Activated B cell treated with CpG ODN at 0.5 μM for 24 hours (primary cell): Measurements from ENCODE around the gene PRKN. TPM values are rescaled to one million over a fixed set of nuclear protein-coding genes. Genes with fewer than 3 reads are reported as not detected.

Source experiments
- ATAC-seq: fragments of 200-7000 bp; cut with Tn5 transposase; one replicate; pipeline ENCODE4 v1.10.0; 2021; ENCODE audit warnings: low read depth, mild to moderate bottlenecking, moderate library complexity
- CTCF ChIA-PET: fragments of 350-600 bp; sonication (Branson Sonifier 250); formaldehyde crosslinking; loops from one replicate; lab custom pipeline; 2021; ENCODE audit warnings: antibody characterized with exemption; lab: Charles Lee
- POLR2A ChIA-PET: fragments of 350-600 bp; sonication (Branson Sonifier 250); formaldehyde crosslinking; loops from one replicate; lab custom pipeline; 2021; ENCODE audit warnings: antibody characterized with exemption; lab: Charles Lee
- DNase-seq: peaks from one replicate; pipeline ENCODE4 v3.0.0; 2022
- H3K27ac Mint-ChIP-seq: one replicate; pipeline ENCODE4 v1.8.0; 2020; ENCODE audit warnings: mixed read lengths
- H3K27me3 Mint-ChIP-seq: one replicate; pipeline ENCODE4 v1.8.0; 2021; ENCODE audit warnings: mixed read lengths
- H3K36me3 Mint-ChIP-seq: one replicate; pipeline ENCODE4 v1.8.0; 2021; ENCODE audit warnings: low read depth, mixed read lengths
- H3K4me1 Mint-ChIP-seq: one replicate; pipeline ENCODE4 v1.8.0; 2021; ENCODE audit warnings: mixed read lengths
- H3K4me3 Mint-ChIP-seq: one replicate; pipeline ENCODE4 v1.8.0; 2020; ENCODE audit warnings: mild to moderate bottlenecking, mixed read lengths
- H3K9me3 Mint-ChIP-seq: one replicate; pipeline ENCODE4 v1.8.0; 2020; ENCODE audit warnings: mixed read lengths
- CTCF ChIP-seq: fragments of 200-600 bp; IDR thresholded peaks from one replicate; pipeline ENCODE4 v1.8.0; 2022; ENCODE audit warnings: antibody characterized with exemption, mild to moderate bottlenecking
- intact Hi-C: fragments of 100-400 bp; cut with micrococcal nuclease; formaldehyde crosslinking; loops from one replicate; pipeline ENCODE4 v1.15.1; 2024
- total RNA-seq: library from RNA; stranded (reverse); gene quantifications from 2 replicates; pipeline ENCODE4 v1.2.3, GENCODE V29; 2022

The PRKN gene
- total RNA-seq, 1 donor from 2014 or later, result 2.3 TPM

- Mint-ChIP-seq H3K36me3 (no peaks in the 10 kb centered on the region), H3K27me3 (no peaks in the 10 kb centered on the region), H3K4me1 (no peaks in the 10 kb centered on the region), H3K4me3 (no peak overlapping the region), H3K9me3 (peaks cover 4% of the 10 kb centered on the region), H3K27ac (no peak overlapping the region)
- no peak for TF ChIP-seq CTCF
- intact Hi-C loops, result no loop called here
- ChIA-PET CTCF (no interaction called here), POLR2A (no interaction called here)
- no peak for ATAC-seq
- no peak for DNase-seq
Observed at GRCh38 chr6:162625846-162626540, 101.6 kb downstream of the PRKN start.

DNA sequence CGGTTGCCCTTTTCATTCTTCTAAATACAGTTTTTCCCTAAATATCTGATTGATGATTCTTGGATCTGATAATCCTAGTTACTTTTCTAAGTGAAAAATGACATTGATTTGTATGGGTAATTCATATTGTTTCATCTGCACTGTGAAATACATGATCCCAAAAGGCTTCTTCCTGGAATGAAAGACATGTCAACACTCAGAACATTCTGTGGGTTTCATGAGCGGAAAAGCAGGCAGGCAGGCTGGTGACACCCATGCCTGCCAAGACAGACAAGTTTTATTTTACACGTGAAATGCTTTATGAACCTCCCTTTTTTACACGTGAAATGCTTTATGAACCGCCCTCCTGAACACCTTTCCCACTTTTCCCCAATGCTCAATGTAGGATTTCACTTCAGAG lies 105.0 kb downstream of the PRKN start:
- no peaks in the 10 kb centered on the region for H3K27me3 Mint-ChIP-seq
- H3K4me3 Mint-ChIP-seq, result no peak overlapping the region
- CTCF ChIA-PET, result no interaction called here
- no peak overlapping the region for H3K27ac Mint-ChIP-seq
- TF ChIP-seq CTCF, result no peak
- H3K4me1 Mint-ChIP-seq, result no peaks in the 10 kb centered on the region
- intact Hi-C loops, result no loop called here
- no peak for ATAC-seq
- POLR2A ChIA-PET, result no interaction called here
- DNase-seq, result no peak
- H3K36me3 Mint-ChIP-seq, result no peaks in the 10 kb centered on the region
- H3K9me3 Mint-ChIP-seq, result no peaks in the 10 kb centered on the region

GRCh38 chr6:162621246-162621645 lies 106.3 kb downstream of the PRKN start:
- Mint-ChIP-seq H3K9me3 (no peaks in the 10 kb centered on the region), H3K27ac (no peak overlapping the region), H3K36me3 (no peaks in the 10 kb centered on the region), H3K4me3 (no peak overlapping the region), H3K27me3 (no peaks in the 10 kb centered on the region), H3K4me1 (no peaks in the 10 kb centered on the region)
- intact Hi-C loops, result no loop called here
- ChIA-PET POLR2A (no interaction called here), CTCF (no interaction called here)
- no peak for TF ChIP-seq CTCF
- no peak for ATAC-seq
- DNase-seq, result no peak

DNA sequence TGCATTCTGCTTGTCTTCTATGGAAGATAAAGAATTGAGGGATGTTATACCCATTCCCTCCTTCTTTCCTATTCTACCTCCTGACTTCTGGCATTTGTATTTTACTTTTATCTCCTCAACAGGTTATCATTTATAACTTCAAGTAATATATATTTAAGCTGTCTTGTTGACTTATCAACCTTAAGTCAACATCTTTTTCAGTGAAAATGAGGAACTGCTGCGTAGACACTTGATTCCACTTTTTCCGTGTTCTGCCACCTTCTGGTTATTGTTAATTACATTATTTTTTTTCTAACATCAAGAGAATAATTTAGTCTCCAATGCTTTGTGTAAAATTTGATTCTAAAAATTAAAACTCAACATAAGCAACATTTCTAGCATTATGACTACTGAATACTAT lies 107.5 kb downstream of the PRKN start:
- Mint-ChIP-seq H3K4me1 (no peaks in the 10 kb centered on the region), H3K27ac (no peak overlapping the region), H3K36me3 (no peaks in the 10 kb centered on the region), H3K27me3 (no peaks in the 10 kb centered on the region), H3K4me3 (no peak overlapping the region), H3K9me3 (no peaks in the 10 kb centered on the region)
- ATAC-seq, result no peak
- no peak for DNase-seq
- ChIA-PET POLR2A (no interaction called here), CTCF (no interaction called here)
- no peak for TF ChIP-seq CTCF
- intact Hi-C loops, result no loop called here

DNA sequence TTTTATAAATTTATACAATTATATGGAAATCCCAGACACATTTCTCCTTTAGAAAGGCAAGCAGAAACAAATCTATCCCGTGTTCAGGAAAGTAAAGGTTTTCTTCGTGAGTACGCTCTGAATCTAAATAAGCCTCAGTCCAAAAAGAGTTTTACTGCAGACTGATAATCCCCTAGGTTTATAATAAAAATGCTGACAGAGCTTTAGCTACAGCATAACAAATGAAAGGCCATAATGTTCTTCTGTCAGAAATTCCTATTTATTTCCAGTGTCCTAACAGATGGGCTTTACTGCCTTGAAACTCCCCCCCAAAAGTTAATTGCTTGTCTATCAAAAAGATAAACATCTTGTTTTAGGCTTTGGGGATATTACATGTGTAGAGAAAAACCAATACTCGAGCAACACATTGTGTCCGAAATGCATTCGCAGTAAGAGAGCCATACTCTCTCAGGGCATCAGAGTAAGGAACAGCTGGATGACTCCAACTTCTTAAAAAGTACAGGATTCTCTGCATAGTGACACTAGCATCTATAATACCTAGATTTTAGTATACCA lies 109.0 kb downstream of the PRKN start:
- TF ChIP-seq CTCF, result no peak
- no peaks in the 10 kb centered on the region for H3K9me3 Mint-ChIP-seq
- DNase-seq, result no peak
- intact Hi-C loops, result no loop called here
- H3K27ac Mint-ChIP-seq, result no peak overlapping the region
- H3K4me1 Mint-ChIP-seq, result no peaks in the 10 kb centered on the region
- H3K27me3 Mint-ChIP-seq, result no peaks in the 10 kb centered on the region
- ChIA-PET POLR2A (no interaction called here), CTCF (no interaction called here)
- no peak for ATAC-seq
- no peaks in the 10 kb centered on the region for H3K36me3 Mint-ChIP-seq
- no peak overlapping the region for H3K4me3 Mint-ChIP-seq
